ENCODE data around the gene TTC39A.
"Not testable (repeated sequence)": the region's sequence is repeated elsewhere in the genome, so short reads cannot be mapped to it uniquely, and the experiment has no call there.

The TTC39A gene

DNA sequence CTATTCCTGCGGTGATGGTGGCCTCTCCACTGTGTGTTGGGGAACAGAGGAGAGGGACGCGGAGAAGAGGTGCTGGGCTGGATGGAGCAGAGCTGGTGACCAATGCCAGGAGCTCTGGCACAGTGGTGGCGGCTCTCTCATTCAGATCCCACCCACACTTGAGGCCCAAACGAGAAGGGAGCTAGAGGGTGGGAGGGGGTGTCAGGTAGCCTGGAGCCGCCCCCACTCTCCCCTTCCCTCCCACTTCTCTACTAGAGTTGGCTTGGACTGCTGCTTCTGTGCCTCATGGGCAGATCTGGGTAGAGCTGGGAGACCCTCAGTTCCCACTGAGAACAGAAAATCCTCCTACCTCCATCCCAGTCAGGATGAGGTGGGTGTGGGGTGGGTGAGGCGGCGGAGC, 3.5 kb downstream of the TTC39A start:
- POLR2A ChIA-PET, result no interaction called here
- TF ChIP-seq, protein P1, sequence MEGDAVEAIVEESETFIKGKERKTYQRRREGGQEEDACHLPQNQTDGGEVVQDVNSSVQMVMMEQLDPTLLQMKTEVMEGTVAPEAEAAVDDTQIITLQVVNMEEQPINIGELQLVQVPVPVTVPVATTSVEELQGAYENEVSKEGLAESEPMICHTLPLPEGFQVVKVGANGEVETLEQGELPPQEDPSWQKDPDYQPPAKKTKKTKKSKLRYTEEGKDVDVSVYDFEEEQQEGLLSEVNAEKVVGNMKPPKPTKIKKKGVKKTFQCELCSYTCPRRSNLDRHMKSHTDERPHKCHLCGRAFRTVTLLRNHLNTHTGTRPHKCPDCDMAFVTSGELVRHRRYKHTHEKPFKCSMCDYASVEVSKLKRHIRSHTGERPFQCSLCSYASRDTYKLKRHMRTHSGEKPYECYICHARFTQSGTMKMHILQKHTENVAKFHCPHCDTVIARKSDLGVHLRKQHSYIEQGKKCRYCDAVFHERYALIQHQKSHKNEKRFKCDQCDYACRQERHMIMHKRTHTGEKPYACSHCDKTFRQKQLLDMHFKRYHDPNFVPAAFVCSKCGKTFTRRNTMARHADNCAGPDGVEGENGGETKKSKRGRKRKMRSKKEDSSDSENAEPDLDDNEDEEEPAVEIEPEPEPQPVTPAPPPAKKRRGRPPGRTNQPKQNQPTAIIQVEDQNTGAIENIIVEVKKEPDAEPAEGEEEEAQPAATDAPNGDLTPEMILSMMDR (IDR thresholded peaks at IDR 0.05; ENCODE audit: insufficient read depth, low read length, missing control alignments), result no peak
- DNase-seq (ENCODE audit: low read depth, low spot score), result no peak
- CTCF ChIA-PET, result interaction anchor here (1.0 kb wide), 2 partner anchors 13 to 21 kb away, joined by 4 read pairs; no protein-coding TSS in a partner anchor
- H3K4me3 ChIP-seq (ENCODE audit: low read depth, low read length), result no peak overlapping the region

DNA sequence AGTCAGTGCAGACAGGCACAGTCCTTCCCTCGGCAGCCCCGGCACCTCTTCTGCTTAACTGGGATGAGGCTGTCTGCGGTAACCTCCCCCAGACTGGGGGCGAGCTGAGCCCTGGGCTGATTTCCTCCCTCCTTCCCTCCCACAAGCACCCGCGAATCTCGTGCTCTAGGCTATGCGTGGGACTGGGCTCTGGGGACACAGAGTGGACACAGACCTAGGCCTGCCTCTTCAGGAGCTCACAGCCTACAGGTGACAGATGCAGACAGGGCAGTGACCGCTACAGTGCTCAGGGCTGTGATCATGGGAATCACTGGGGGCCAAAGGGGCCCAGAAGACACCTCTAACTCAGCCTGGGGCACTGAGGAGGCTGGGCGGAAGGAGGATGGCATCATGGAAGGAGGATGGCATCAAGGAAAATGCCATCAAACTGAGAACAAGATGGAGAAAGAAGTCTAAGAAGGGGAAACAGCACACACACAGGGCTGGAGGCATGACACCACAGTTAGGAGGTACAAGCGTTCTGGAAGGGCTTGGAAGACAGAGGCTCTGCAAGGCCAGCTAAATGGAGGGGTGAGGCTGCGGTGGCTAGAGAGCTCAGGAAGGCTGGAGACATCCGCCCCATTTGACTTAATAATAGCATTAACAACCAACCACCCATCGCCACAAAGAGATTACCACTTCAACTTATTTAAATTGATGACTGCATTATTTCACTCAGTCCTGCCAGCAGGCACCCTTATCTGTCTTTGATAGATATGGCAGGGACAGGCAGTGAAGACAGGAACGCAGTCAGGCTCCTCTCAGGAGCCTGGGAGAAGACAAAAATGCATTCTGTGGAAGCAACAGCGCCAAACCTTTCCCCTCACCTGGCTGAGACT, 4.2 kb downstream of the TTC39A start:
- POLR2A ChIA-PET, result no interaction called here
- no peak for DNase-seq (ENCODE audit: low read depth, low spot score)

DNA sequence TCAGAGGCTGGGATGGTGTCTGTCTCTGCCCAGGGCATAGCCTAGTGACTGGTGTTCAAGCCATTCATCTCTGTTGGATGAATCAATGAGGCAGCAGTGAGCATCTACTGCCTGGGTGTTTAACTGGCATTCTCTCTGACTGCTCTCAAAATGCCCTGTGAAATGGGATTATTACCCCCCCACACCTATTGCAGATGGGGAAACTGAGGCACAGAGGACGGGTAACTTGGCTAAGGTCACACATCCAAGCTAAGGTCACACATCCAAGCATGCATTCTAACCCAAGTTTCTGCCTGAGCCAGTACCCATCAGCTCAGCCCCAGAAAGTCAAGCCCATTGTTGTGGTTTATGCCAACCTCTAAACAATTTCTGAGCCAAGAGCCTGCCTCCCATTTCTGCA, 5.0 kb downstream of the TTC39A start:
- CTCF ChIA-PET, result interaction anchor here (0.6 kb wide), 1 partner anchor 441 kb away, joined by 3 read pairs; no protein-coding TSS in a partner anchor
- no peak overlapping the region for H3K4me3 ChIP-seq (ENCODE audit: low read depth, low read length)
- TF ChIP-seq, protein P1 (IDR thresholded peaks at IDR 0.05; ENCODE audit: insufficient read depth, low read length, missing control alignments), result no peak
- POLR2A ChIA-PET, result no interaction called here
- no peak for DNase-seq (ENCODE audit: low read depth, low spot score)

More for the DNA sequence above, 4.2 kb downstream of the TTC39A start:
- CTCF ChIA-PET, result no interaction called here
- TF ChIP-seq, protein P1 (IDR thresholded peaks at IDR 0.05; ENCODE audit: insufficient read depth, low read length, missing control alignments), result no peak
- H3K4me3 ChIP-seq (ENCODE audit: low read depth, low read length), result no peak overlapping the region

DNA sequence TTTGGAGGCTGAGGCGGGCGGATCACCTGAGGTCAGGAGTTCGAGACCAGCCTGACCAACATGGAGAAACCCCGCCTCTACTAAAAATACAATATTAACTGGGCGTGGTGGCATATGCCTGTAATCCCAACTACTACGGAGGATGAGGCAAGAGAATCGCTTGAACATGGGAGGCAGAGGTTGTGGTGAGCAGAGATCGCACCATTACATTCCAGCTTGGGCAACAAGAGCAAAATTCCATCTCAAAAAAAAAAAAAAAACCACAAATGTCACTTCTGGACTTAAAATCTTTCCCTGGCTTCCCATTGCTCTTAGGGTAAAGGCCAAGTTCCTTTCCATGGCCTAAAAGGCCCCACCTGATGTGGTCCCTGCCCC, 5.4 kb downstream of the TTC39A start:
- POLR2A ChIA-PET; H3K4me3 ChIP-seq (ENCODE audit: low read depth, low read length); DNase-seq (ENCODE audit: low read depth, low spot score): not testable (repeated sequence)
- CTCF ChIA-PET, result interaction anchor here (0.6 kb wide), 1 partner anchor 441 kb away, joined by 3 read pairs; no protein-coding TSS in a partner anchor

DNA sequence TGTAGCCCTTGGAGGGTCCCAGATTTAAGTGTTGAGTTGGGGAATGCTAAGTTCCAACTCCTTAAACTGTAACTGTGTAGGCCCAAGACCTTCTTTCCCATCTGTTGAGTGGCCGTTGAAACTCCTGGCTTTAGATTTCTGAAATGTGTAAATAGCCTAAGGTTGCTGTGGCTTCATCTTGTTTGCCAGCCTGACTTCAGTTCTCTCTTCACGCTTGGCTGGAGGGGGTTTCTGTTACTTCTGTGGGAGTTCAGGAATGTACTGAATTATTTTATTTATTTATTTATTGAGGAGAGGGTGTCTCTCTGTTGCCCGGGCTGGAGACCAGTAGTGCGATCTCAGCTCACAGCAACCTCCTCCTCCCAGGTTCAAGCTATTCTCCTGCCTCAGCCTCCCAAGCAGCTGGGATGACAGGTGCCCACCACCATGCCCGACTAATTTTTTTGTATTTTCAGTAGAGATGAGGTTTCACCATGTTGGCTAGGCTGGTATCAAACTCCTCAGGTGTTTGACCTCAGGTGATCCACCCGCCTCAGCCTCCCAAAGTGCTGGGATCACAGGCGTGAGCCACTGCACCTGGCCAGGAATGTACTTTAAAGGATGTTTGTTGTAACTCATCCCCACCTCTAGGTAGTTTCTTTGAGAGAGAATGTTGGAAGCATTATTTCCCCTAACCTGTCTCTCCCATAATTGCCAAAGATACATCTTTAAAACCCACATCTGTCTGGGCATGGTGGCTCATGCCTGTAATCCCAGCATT, 5.9 kb downstream of the TTC39A start:
- CTCF ChIA-PET, result no interaction called here
- TF ChIP-seq, protein P1 (IDR thresholded peaks at IDR 0.05; ENCODE audit: insufficient read depth, low read length, missing control alignments), result no peak
- H3K4me3 ChIP-seq (ENCODE audit: low read depth, low read length), result no peak overlapping the region
- DNase-seq (ENCODE audit: low read depth, low spot score), result no peak
- POLR2A ChIA-PET, result no interaction called here

DNA sequence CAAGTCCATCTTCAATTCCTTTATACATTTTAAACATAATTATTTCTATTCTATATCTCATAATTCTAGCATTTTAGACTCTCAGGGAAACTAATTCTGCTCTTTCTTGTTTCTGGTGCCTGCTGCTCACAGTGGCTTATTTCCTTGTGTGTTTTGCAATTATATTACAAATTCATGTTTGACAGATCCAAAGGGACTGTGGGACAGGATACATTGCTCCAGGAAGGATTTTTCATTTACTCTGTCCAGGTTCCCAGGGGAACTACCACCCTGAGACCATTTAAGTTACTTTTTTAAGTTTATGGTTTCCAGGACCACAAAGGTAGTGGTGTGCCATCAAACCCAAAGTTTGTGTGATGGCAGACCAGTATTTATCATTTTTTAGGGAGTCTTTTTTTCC, 6.6 kb downstream of the TTC39A start:
- CTCF ChIA-PET, result no interaction called here
- TF ChIP-seq, protein P1 (IDR thresholded peaks at IDR 0.05; ENCODE audit: insufficient read depth, low read length, missing control alignments), result no peak
- no peak for DNase-seq (ENCODE audit: low read depth, low spot score)
- POLR2A ChIA-PET, result no interaction called here
- no peak overlapping the region for H3K4me3 ChIP-seq (ENCODE audit: low read depth, low read length)

All from AG04449 (cell line).